HL-60 (cell line): ENCODE measurements around the gene FAM219A.

ENCODE experiments used
- CTCF ChIP-seq: IDR thresholded peaks from one replicate; pipeline ENCODE4 v1.5.1; 2011; ENCODE audit warnings: low read length, control low read depth, inconsistent platforms; ENCODE audit not compliant: insufficient read depth
- GABPA ChIP-seq: IDR thresholded peaks from 2 replicates; pipeline ENCODE4 v1.6.1; 2012; ENCODE audit warnings: low read depth
- POLR2AphosphoS5 ChIP-seq: IDR thresholded peaks from 2 replicates; pipeline ENCODE4 v1.6.1; 2012; ENCODE audit warnings: low read depth
- REST ChIP-seq: IDR thresholded peaks from 2 replicates; pipeline ENCODE4 v1.6.1; 2012; ENCODE audit warnings: low read depth; ENCODE audit not compliant: insufficient replicate concordance

- TF ChIP-seq CTCF (no peak), POLR2AphosphoS5 (no peak), GABPA (no peak), REST (no peak)
Measured at GRCh38 chr9:34382054-34382453, 76.3 kb downstream of the FAM219A start.
